Stimulated activated CD8-positive, alpha-beta memory T cell treated with anti-CD3 and anti-CD28 coated beads, Interleukin-4, amount 100 ng/mL, for 48 hours (primary cell): ENCODE data around the gene HS6ST3.

Source experiments
- DNase-seq: peaks from one replicate; pipeline ENCODE4 v3.0.0-alpha.2; 2020

Gene HS6ST3

GRCh38 chr13:96342852-96343465 is 253.1 kb downstream of the HS6ST3 start:
- no peak for DNase-seq

- no peak for DNase-seq
Measured at GRCh38 chr13:96346921-96347320, 257.0 kb downstream of the HS6ST3 start.

- no peak for DNase-seq
Measured at GRCh38 chr13:96373597-96373996, 283.7 kb downstream of the HS6ST3 start.

GRCh38 chr13:96377835-96378234 is 287.9 kb downstream of the HS6ST3 start:
- DNase-seq, result no peak

GRCh38 chr13:96379967-96380366 is 290.1 kb downstream of the HS6ST3 start:
- no peak for DNase-seq

DNA sequence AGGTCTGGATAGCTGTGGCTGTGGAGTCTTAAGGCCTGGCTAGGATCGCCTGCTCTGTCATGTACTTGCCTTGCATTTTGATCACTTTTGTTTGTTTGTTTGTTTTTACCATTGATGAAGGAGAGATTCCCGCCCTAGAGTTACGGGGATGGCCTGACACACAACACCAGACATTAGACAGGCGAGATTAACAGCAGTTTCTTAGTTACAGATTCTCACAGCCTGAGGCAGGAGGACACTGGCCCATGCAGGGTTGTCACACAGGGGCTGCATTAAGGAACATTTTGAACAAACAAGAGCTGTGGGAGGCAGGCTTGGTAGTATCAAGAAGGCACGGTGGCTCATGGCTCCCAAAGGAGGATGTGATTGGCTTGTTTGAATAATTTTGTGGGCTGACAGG is 291.8 kb downstream of the HS6ST3 start:
- DNase-seq, result no peak

DNA sequence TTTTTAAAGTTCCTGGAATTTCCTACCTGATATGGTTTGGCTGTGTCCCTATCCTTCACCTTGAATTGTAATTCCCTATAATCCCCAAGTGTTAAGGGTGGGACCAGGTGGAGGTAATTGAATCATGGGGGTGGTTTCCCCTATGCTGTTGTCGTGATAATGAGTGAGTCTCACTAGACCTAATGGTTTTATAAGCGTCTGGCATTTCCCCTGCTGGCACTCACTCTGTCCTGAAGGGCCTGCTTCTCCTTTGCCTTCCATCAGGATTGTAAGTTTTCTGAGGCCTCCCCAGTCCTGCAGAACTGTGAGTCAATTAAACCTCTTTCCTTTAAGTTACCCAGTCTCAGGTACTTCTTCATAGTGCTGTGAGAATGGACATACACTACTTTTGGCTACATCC is 298.7 kb downstream of the HS6ST3 start:
- no peak for DNase-seq

DNA sequence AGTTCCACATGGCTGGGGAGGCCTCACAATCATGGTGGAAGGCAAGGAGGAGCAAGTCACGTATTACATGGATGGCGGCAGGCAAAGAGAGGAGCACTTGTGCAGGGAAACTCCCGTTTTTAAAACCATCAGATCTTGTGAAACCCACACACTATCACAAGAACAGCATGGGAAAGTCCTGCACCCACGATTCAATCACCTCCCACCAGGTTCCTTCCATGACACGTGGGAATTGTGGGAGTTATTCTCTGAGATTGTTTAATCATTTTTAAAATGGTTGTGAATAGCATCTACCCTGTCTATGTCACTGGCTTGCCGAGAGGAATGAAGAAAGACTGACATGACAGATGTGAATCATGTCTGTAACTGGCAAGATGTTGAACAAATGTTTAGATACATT is 301.7 kb downstream of the HS6ST3 start:
- no peak for DNase-seq

DNA sequence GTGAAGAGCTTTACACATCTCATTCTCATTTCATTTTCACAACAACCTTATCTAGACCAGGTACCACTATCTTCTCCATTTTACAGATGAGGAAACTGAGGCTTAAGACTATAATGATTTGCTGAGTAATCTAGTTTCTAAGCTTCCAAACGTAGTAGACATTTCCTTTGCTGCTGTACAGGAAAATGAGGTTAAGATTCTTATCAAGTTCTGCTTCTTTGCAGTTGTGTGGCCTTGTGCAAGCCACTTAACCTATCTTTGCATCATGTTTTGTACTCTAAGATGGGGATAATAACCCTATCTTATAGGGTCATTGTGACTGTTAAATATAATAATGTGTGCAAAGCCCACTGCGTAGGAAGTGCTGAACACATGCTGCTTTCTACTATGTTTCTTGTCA is 307.9 kb downstream of the HS6ST3 start:
- DNase-seq, result no peak

DNA sequence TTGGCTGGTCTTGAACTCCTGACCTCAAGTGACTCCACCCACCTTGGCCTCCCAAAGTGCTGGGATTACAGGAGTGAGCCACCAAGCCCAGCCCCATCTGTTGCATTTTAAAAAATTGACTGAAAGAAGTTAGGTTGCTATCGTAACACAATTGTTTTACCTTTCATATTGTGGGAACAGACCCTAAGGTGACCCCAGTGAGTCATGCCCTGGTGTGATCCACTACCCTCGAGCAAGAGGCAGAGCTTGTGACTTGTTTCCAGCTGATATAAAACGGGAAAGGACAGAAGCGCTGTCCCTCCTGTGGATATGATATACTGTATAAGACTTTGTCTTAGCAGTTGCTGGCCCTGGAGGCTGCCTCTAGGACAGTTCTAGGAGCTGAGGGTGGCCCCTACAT is 308.6 kb downstream of the HS6ST3 start:
- no peak for DNase-seq

DNA sequence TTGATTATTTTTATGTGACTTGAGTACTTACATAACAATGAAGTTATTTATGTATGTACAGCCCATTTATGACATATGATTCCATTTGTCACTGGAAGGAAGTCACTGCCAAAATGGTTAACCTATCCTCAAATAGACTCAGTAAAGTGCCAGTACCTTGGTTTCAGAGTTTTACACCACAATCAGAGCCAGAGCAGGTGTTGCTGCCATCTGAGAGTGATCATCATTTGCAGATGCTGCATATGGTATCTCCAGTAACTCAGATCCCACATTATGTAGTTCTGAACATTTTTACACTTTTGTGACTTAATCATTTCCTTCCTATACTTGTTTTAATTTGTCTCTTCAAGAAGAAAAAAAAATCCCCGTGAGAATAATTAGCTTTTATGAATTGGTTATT is 313.3 kb downstream of the HS6ST3 start:
- no peak for DNase-seq

DNA sequence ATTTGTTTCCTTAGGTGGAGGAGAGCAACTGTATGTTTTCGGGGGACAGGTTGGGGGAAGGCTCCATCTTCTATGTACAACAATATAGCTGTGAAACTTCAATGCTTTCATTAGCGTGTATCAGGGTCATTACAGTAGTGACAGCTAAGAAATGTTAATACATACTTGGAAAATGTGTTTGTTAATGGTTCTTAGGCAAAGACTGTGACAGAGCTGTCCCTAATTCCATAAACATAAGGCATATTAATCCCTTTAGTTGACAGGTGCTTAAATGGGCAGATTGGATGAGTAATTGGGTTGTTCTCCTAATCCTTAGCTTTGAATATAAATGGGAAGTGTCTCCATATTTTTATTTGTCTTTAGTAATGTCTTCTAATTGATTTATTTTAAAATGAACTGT is 313.7 kb downstream of the HS6ST3 start:
- no peak for DNase-seq

DNA sequence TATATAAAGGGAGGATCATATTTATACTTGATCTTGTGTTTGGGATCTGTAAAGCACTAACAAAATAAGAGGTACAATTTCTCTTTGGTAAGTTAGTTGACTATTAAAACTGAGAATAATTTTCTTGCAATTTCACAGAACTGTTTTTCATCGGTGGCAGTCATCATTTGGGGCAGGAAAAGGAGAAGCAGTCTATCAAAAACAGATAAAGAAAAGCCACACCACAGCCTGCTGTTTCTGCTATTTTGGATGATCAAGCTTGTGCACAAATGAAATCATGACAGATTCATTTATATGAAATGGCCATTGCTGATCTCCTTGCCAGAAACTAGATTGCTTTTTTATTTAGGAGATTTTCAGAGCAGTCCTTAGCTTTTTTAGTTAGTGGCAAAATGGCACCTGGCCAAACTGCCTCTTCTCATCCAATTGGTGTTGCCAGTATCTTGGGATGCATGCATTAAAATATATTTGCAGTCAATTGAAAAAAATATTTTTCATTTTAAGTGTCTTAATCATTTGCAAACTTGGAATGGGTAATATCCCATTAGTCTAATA is 326.0 kb downstream of the HS6ST3 start:
- DNase-seq, result no peak

GRCh38 chr13:96417939-96418685 is 328.2 kb downstream of the HS6ST3 start:
- no peak for DNase-seq

DNA sequence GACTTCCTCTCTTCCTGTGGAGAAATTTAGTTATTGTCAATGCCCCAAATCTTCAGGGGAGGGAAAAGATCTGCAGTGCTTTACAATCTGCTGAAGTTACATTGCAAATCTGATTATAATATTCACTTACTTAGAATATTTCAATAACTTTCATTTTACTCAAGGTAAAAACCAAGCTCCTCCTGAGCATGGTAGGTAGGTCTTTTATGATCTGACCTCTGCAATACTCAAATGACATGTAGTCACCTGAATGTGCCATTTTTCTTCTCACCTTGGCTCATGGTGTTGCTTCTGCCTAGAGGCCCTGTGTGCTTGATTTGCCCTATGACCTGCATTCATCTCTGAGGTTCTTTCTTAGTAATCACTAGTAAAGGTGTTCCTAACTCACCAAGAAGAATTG is 331.4 kb downstream of the HS6ST3 start:
- DNase-seq, result no peak

DNA sequence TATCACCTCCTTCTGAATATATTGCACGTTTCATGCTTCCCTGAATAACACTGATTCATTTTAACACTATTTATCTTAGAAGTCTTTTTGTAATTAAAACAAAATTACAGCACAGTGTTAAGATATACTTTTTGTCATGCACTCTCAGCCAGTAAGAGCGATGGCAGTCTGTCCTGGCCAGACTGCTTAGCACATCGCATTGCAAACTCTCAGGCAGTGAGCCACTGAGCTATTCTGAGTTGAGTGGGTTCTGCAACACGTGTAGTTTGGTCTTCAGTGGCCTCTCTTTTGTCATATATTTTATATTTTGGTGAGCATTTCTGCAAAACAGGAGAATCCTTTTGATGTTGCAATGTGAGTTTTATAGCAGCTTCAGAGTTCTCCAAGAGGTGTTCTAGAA is 332.1 kb downstream of the HS6ST3 start:
- DNase-seq, result no peak

DNA sequence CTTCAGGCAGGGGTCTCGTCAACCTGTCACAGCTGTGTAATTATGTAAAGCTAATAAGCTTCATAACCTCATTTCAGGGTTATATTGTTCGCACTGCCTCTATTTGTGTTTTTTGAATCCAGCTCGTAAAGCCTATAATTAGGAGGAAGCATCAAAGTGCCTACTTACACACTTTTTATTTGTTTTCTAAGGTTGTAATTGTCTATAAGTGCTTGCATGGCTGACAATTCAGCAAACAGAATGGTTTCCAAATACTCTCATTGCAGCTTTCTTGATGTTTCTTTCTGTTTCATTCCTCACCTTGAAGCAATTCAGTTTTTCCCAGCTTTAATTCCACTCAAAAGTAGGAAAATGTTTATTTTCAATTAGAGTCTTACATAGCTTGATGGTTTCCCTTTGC is 336.3 kb downstream of the HS6ST3 start:
- no peak for DNase-seq

GRCh38 chr13:96428911-96429310 is 339.0 kb downstream of the HS6ST3 start:
- DNase-seq, result no peak

DNA sequence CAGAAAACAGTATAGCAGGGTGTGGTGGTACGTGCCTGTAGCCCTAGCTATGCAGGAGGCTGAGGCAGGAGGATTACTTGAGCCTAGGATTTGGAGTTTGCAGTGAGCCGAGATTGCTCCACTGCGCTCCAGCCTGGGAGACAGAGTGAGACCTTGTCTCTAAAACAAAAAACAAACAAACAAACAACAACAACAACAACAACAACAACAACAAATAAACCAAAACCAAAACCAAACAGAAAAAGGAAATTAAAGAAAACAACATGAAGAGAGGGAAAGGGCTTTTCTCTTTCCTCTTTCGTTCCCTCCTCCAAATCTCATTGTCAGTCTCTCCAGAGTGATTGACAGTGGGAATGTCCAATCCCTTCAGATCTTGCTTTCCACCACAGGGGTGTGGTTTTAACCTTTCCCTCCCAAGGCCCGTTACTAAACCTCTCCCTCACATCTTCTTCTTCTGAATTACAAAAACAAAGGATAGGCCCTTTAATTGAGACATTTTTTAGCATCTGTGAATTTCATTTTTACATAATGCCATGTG is 341.2 kb downstream of the HS6ST3 start:
- DNase-seq, result no peak

- no peak for DNase-seq
Measured at GRCh38 chr13:96444676-96445075, 354.8 kb downstream of the HS6ST3 start.

- no peak for DNase-seq
Measured at GRCh38 chr13:96449920-96450319, 360.0 kb downstream of the HS6ST3 start.

DNA sequence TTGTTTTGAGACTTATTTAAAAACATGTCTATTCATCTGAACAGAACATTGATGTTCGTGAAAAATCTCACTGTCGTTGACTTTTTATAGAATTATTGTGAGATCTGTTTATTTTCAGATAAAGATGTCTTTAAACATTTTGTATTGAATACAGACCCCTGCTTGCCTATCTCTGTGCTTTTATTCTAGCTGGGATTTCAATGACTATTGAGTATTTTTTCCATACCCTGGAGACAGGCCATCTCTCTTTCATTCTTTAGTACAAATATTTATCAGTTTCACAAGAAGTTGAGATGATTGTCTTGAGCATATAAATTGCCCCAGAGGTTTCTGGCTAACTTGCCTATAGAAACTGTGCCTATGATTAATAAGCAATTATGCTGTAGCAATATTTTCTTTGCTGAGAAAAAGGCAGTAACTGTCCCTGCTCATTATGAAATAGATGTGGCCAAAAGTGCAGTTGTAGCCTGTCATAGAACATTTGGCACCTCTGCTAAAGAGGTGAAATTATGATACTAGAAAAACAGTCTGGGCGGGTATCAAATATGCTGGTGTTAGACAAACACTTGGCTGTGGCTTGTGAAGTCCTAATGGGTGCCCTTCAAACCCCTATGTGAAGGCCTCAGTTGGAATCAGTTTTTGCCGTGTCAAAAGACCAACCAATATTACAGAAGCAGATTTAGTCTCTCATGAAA is 360.6 kb downstream of the HS6ST3 start:
- no peak for DNase-seq

DNA sequence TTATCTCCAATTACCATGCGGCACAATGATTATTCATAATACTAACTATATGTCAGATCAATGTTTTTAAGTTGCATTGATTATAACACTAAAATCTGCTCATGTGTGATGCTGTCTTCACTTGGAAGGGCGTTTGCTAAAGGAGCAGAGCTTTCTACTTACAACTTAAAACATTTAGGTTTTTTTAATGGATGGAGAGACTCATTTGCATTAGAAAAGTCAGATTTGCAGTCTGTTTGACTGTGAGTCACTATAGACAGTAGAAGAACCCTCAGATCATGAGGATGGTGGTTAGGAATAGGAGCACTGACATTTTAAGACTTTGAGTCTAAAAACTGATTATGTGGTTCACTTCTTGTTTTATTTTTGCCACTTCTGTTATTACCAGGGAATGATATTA is 364.6 kb downstream of the HS6ST3 start:
- DNase-seq, result no peak

DNA sequence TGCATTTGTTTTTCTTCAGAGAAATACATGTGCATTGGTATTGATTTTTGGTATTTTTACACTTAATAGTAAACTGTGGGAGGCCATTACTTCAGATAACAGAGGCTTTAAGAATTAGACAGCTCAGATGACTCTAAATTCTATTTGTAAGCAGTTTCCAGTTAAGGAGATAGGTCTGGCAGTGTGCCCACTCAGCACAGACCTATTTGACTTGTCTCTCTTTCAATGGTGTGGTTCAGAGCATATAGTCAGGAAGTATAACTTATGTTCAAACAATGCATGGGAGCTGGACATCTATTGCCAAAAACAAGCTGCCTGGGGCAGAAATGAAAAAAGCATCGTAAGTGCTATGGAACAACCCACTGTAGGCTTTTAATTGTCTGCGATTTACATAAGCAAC is 370.7 kb downstream of the HS6ST3 start:
- DNase-seq, result no peak
